Astrocyte (in vitro differentiated cells and primary cell): ENCODE results near the gene KCNQ1. TPM values are rescaled to one million over a fixed set of nuclear protein-coding genes. Genes with fewer than 3 reads are reported as not detected.

ENCODE experiments used
- DNase-seq: peaks from one replicate; pipeline ENCODE4 v3.0.0-alpha.2; 2010; ENCODE audit warnings: low read depth
- FAIRE-seq: peaks from 2 replicates; lab custom pipeline; 2011; peaks lifted over from hg19 to GRCh38; lab: Jason Lieb, UNC
- H2AFZ ChIP-seq: 2 replicates; pipeline ENCODE4 v1.6.0; 2012; ENCODE audit warnings: low read depth, low read length, inconsistent platforms
- H3K27ac ChIP-seq: 2 replicates; pipeline ENCODE4 v1.5.1; 2011; ENCODE audit warnings: low read depth, low read length, inconsistent platforms
- H3K27me3 ChIP-seq: 2 replicates; pipeline ENCODE4 v1.6.0; 2011; ENCODE audit warnings: low read length, inconsistent platforms; ENCODE audit not compliant: insufficient read depth
- H3K36me3 ChIP-seq: 2 replicates; pipeline ENCODE4 v1.5.1; 2011; ENCODE audit warnings: low read length, inconsistent platforms; ENCODE audit not compliant: insufficient read depth
- H3K4me1 ChIP-seq: 2 replicates; pipeline ENCODE4 v1.5.1; 2011; ENCODE audit warnings: low read length, inconsistent platforms; ENCODE audit not compliant: insufficient read depth
- H3K4me2 ChIP-seq: 2 replicates; pipeline ENCODE4 v1.6.0; 2012; ENCODE audit warnings: low read length, inconsistent platforms
- H3K4me3 ChIP-seq: 2 replicates; pipeline ENCODE4 v1.5.1; 2011; ENCODE audit warnings: low read depth, mild to moderate bottlenecking, low read length, inconsistent platforms; ENCODE audit not compliant: insufficient read depth
- H3K79me2 ChIP-seq: 2 replicates; pipeline ENCODE4 v1.6.0; 2012; ENCODE audit warnings: mild to moderate bottlenecking, low read length, inconsistent platforms; ENCODE audit not compliant: insufficient read depth
- H3K9ac ChIP-seq: 2 replicates; pipeline ENCODE4 v1.6.0; 2012; ENCODE audit warnings: mild to moderate bottlenecking, low read length, inconsistent platforms
- H3K9me3 ChIP-seq: 2 replicates; pipeline ENCODE4 v1.5.1; 2012; ENCODE audit warnings: low read depth, mild to moderate bottlenecking, low read length, inconsistent platforms; ENCODE audit not compliant: insufficient read depth
- H4K20me1 ChIP-seq: 2 replicates; pipeline ENCODE4 v1.6.0; 2012; ENCODE audit warnings: low read length, inconsistent platforms; ENCODE audit not compliant: insufficient read depth
- H3K27ac Mint-ChIP-seq: one replicate; pipeline ENCODE4 v1.8.0; 2021; ENCODE audit warnings: mild to moderate bottlenecking, mixed read lengths; ENCODE audit not compliant: unreplicated experiment
- H3K27me3 Mint-ChIP-seq: one replicate; pipeline ENCODE4 v1.8.0; 2021; ENCODE audit warnings: low read depth, mixed read lengths; ENCODE audit not compliant: unreplicated experiment
- H3K36me3 Mint-ChIP-seq: one replicate; pipeline ENCODE4 v1.8.0; 2021; ENCODE audit warnings: low read depth, mixed read lengths; ENCODE audit not compliant: unreplicated experiment
- H3K4me1 Mint-ChIP-seq: one replicate; pipeline ENCODE4 v1.8.0; 2021; ENCODE audit warnings: low read depth, mixed read lengths; ENCODE audit not compliant: unreplicated experiment
- H3K4me3 Mint-ChIP-seq: one replicate; pipeline ENCODE4 v1.8.0; 2021; ENCODE audit warnings: mild to moderate bottlenecking, moderate library complexity, mixed read lengths; ENCODE audit not compliant: unreplicated experiment
- H3K9me3 Mint-ChIP-seq: one replicate; pipeline ENCODE4 v1.8.0; 2021; ENCODE audit warnings: mild to moderate bottlenecking, mixed read lengths; ENCODE audit not compliant: unreplicated experiment
- EZH2 ChIP-seq: IDR thresholded peaks from 2 replicates; pipeline ENCODE4 v1.6.1; 2012; ENCODE audit warnings: mild to moderate bottlenecking, low read length, inconsistent platforms; ENCODE audit not compliant: insufficient read depth
- total RNA-seq: library from RNA; stranded (reverse); gene quantifications from 2 replicates; pipeline ENCODE4 v1.2.1, GENCODE V29; 2021
- TF ChIP-seq, protein P1 (sequence below): IDR thresholded peaks from 2 replicates; pipeline ENCODE4 v1.5.1; 2011; ENCODE audit warnings: low read depth, mild to moderate bottlenecking, inconsistent platforms, low read length, moderate library complexity; ENCODE audit not compliant: insufficient read depth

The KCNQ1 gene
- total RNA-seq, 1 donor from 2014 or later, result not detected

GRCh38 chr11:2664376-2664775 is 219.6 kb downstream of the KCNQ1 start:
- Histone ChIP-seq H3K9me3 (peaks cover 25% of the 10 kb centered on the region), H3K4me1 (no peaks in the 10 kb centered on the region), H3K4me2 (no peak overlapping the region), H3K79me2 (peaks cover 7% of the 10 kb centered on the region), H4K20me1 (peaks cover 49% of the 10 kb centered on the region), H3K4me3 (no peak overlapping the region), H3K27me3 (no peaks in the 10 kb centered on the region), H3K36me3 (no peaks in the 10 kb centered on the region), H2AFZ (no peak overlapping the region), H3K27ac (no peak overlapping the region), H3K9ac (no peak overlapping the region)
- no peak overlapping the region for H3K27ac Mint-ChIP-seq
- no peak for FAIRE-seq
- H3K4me1 Mint-ChIP-seq, result no peaks in the 10 kb centered on the region
- H3K4me3 Mint-ChIP-seq, result no peak overlapping the region
- peaks cover 12% of the 10 kb centered on the region for H3K9me3 Mint-ChIP-seq
- H3K27me3 Mint-ChIP-seq, result peaks cover 8% of the 10 kb centered on the region
- peaks cover 21% of the 10 kb centered on the region for H3K36me3 Mint-ChIP-seq
- no peak for TF ChIP-seq EZH2
- TF ChIP-seq, protein P1, sequence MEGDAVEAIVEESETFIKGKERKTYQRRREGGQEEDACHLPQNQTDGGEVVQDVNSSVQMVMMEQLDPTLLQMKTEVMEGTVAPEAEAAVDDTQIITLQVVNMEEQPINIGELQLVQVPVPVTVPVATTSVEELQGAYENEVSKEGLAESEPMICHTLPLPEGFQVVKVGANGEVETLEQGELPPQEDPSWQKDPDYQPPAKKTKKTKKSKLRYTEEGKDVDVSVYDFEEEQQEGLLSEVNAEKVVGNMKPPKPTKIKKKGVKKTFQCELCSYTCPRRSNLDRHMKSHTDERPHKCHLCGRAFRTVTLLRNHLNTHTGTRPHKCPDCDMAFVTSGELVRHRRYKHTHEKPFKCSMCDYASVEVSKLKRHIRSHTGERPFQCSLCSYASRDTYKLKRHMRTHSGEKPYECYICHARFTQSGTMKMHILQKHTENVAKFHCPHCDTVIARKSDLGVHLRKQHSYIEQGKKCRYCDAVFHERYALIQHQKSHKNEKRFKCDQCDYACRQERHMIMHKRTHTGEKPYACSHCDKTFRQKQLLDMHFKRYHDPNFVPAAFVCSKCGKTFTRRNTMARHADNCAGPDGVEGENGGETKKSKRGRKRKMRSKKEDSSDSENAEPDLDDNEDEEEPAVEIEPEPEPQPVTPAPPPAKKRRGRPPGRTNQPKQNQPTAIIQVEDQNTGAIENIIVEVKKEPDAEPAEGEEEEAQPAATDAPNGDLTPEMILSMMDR, result no peak
- no peak for DNase-seq

DNA sequence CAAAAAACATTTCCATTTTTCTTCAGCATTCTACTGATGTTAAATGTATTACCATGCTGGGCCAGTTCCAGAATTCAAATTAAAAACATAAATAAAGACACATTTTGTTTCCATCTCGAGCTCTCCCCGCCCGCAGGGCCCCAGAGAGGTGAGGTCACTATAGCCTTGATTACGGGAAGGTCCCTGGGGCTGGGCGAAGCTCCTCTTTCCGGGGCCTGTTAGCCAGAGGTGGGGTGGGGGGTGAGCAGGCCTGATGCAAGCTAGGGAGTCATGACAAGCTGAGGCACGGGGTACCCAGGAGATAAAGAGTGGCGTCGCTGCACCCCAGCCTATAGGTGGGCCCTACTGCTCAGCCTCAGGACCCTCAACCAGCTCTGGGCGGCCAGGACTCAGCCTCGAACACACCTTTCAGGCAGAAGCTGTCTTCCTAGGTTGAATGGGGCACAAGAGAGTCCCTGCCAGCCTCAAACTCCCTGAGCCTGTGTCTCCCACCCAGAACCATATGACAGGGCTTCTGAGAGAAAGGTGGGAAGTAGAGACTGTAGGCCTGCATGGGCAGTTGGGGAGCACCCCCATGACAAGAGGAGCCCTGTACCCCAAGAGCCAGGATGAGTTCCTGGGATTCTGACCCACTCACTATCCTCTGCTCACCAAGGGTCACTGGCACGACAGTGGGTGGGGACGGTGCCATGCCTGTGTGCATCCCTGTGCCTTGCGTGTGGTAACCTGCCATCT is 220.2 kb downstream of the KCNQ1 start:
- Mint-ChIP-seq H3K4me1 (no peaks in the 10 kb centered on the region), H3K9me3 (peaks cover 12% of the 10 kb centered on the region), H3K4me3 (no peak overlapping the region), H3K27ac (no peak overlapping the region), H3K27me3 (peaks cover 8% of the 10 kb centered on the region), H3K36me3 (peaks cover 21% of the 10 kb centered on the region)
- Histone ChIP-seq H3K79me2 (peaks cover 7% of the 10 kb centered on the region), H3K9me3 (peaks cover 25% of the 10 kb centered on the region), H3K27ac (no peak overlapping the region), H3K4me1 (no peaks in the 10 kb centered on the region), H3K27me3 (no peaks in the 10 kb centered on the region), H3K9ac (no peak overlapping the region), H4K20me1 (peaks cover 55% of the 10 kb centered on the region), H3K36me3 (no peaks in the 10 kb centered on the region), H3K4me2 (no peak overlapping the region), H3K4me3 (no peak overlapping the region), H2AFZ (no peak overlapping the region)
- FAIRE-seq, result no peak
- no peak for DNase-seq
- TF ChIP-seq, protein P1, result no peak
- TF ChIP-seq EZH2, result no peak
